Glutamatergic neuron (in vitro differentiated cells): ENCODE results near the gene JARID2. TPM values are rescaled to one million over a fixed set of nuclear protein-coding genes. Genes with fewer than 3 reads are reported as not detected.

Experiments used
- DNase-seq: peaks from one replicate; pipeline ENCODE4 v3.0.0; 2022
- H3K27ac Mint-ChIP-seq: one replicate; pipeline ENCODE4 v1.8.0; 2020; ENCODE audit warnings: mild to moderate bottlenecking, mixed read lengths, inconsistent platforms; ENCODE audit not compliant: unreplicated experiment
- H3K27me3 Mint-ChIP-seq: one replicate; pipeline ENCODE4 v1.8.0; 2020; ENCODE audit warnings: mild to moderate bottlenecking, moderate library complexity, mixed read lengths, inconsistent platforms; ENCODE audit not compliant: unreplicated experiment
- H3K36me3 Mint-ChIP-seq: one replicate; pipeline ENCODE4 v1.8.0; 2020; ENCODE audit warnings: mild to moderate bottlenecking, mixed read lengths, inconsistent platforms; ENCODE audit not compliant: unreplicated experiment
- H3K4me1 Mint-ChIP-seq: one replicate; pipeline ENCODE4 v1.8.0; 2020; ENCODE audit warnings: mild to moderate bottlenecking, low read depth, mixed read lengths, inconsistent platforms; ENCODE audit not compliant: unreplicated experiment
- H3K4me3 Mint-ChIP-seq: one replicate; pipeline ENCODE4 v1.8.0; 2020; ENCODE audit warnings: mild to moderate bottlenecking, mixed read lengths, inconsistent platforms; ENCODE audit not compliant: unreplicated experiment
- H3K9me3 Mint-ChIP-seq: one replicate; pipeline ENCODE4 v1.8.0; 2020; ENCODE audit warnings: mild to moderate bottlenecking, moderate library complexity, mixed read lengths, inconsistent platforms; ENCODE audit not compliant: unreplicated experiment
- total RNA-seq: library from RNA; stranded (reverse); fragmentation: NEBNext Ultra II Directional; extraction: Animal tissue kit (Norgen Biotek cat#: 25700); gene quantifications from one replicate; pipeline ENCODE4 v1.2.1, GENCODE V29; 2021; ENCODE audit not compliant: unreplicated experiment
- TF ChIP-seq, protein P1 (sequence below): fragments of 200-600 bp; sonication (generic); IDR thresholded peaks from one replicate; pipeline ENCODE4 v1.5.0; 2021; ENCODE audit not compliant: partially characterized antibody, unreplicated experiment

Gene JARID2
- total RNA-seq, 1 donor from 2014 or later: 83.8 TPM

DNA sequence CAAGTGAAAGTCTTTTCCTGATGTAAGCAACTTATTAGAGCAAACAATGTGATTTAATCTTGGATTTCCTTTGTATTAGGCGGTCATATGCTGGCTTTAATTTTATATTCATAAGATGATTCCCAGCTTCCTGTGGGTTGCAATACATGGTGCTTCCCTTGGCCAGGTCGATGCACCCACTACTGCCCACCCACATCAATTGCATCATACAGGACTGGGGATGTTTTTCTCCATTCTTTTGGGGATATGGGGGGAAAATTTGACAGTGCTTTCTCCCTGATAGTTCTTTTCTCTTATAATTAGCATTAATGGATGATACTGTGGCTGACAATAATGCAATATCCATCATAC lies 187.6 kb downstream of the JARID2 start:
- TF ChIP-seq, protein P1, sequence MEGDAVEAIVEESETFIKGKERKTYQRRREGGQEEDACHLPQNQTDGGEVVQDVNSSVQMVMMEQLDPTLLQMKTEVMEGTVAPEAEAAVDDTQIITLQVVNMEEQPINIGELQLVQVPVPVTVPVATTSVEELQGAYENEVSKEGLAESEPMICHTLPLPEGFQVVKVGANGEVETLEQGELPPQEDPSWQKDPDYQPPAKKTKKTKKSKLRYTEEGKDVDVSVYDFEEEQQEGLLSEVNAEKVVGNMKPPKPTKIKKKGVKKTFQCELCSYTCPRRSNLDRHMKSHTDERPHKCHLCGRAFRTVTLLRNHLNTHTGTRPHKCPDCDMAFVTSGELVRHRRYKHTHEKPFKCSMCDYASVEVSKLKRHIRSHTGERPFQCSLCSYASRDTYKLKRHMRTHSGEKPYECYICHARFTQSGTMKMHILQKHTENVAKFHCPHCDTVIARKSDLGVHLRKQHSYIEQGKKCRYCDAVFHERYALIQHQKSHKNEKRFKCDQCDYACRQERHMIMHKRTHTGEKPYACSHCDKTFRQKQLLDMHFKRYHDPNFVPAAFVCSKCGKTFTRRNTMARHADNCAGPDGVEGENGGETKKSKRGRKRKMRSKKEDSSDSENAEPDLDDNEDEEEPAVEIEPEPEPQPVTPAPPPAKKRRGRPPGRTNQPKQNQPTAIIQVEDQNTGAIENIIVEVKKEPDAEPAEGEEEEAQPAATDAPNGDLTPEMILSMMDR: no peak
- no peaks in the 10 kb centered on the region for H3K36me3 Mint-ChIP-seq
- H3K27ac Mint-ChIP-seq: peak overlapping the region; percentile 56
- peak overlapping the region; percentile 32 for H3K4me3 Mint-ChIP-seq
- DNase-seq: no peak
- H3K9me3 Mint-ChIP-seq: peaks cover 9% of the 10 kb centered on the region
- H3K4me1 Mint-ChIP-seq: peaks cover 71% of the 10 kb centered on the region
- peaks cover 4% of the 10 kb centered on the region for H3K27me3 Mint-ChIP-seq

DNA sequence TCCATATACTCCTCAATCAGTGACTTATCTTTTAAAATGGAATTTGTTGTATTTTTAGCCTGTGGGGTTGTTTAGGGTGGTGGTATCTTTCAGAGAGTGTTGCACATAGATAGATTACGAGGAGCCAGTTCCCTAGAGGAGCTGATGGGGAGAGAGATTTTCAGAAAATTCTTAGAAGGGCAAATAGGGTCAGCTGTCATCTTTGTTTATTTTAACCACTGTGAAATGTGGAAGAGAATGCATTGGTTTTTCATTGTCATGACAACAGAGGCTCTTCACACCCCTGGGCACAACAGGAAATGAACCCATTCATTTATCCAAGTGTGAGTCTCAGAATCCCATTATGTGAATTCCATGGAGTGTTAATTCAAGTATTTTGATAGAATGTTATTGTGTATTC lies 188.4 kb downstream of the JARID2 start:
- peaks cover 79% of the 10 kb centered on the region for H3K4me1 Mint-ChIP-seq
- peaks cover 4% of the 10 kb centered on the region for H3K27me3 Mint-ChIP-seq
- no peak overlapping the region for H3K4me3 Mint-ChIP-seq
- H3K27ac Mint-ChIP-seq: peak overlapping the region; percentile 69
- TF ChIP-seq, protein P1: no peak
- H3K36me3 Mint-ChIP-seq: no peaks in the 10 kb centered on the region
- peaks cover 7% of the 10 kb centered on the region for H3K9me3 Mint-ChIP-seq
- no peak for DNase-seq

DNA sequence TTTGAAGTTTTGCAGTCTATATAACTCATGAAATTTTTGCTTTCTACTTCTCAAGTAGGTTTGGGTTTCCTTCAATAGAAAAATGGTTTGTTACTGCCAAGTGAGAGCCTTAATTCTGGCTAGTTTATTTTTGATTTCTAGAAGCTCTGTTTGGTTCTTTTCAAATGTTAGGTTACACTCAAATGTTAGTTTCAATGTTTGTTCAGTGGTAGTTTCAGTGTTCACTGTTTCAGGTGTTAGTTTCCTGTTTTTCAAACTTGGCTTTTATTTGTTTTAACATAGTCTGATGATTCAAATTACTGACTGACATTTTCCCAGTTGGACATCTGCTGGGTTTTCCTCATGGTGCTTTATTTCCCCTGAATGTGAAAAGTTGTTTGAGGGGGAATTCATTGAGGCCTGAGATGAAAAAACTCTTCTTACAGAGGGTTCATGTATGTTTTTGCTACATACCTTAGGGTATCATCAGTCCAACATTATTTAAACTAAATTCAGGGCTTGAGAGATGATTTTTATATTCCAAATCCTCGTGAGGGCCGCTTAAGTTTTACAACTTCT lies 189.0 kb downstream of the JARID2 start:
- peak overlapping the region; percentile 26 for H3K27ac Mint-ChIP-seq
- TF ChIP-seq, protein P1: no peak
- H3K4me1 Mint-ChIP-seq: peaks cover 81% of the 10 kb centered on the region
- peaks cover 4% of the 10 kb centered on the region for H3K27me3 Mint-ChIP-seq
- no peaks in the 10 kb centered on the region for H3K36me3 Mint-ChIP-seq
- no peak overlapping the region for H3K4me3 Mint-ChIP-seq
- DNase-seq: no peak
- H3K9me3 Mint-ChIP-seq: peaks cover 7% of the 10 kb centered on the region

DNA sequence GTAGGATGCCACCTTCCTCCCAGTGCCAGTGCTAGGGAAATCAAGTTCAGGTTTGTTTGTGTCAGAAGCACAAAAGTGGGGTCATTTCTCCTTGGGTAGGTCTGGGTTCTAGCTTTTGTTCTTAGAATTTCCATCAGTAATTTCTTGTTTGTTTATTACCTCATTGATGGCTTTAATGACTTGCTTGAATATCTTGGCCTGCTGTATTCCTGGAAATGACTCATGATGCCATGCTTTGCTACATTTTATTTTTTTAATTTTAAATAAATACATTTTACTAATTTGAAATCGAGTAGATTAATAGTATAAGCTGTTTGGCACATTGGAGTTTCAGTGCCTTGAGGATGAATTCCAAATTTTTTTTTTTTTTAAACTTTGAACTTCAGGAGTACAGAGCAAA lies 189.6 kb downstream of the JARID2 start:
- TF ChIP-seq, protein P1: no peak
- Mint-ChIP-seq H3K9me3 (peaks cover 8% of the 10 kb centered on the region), H3K4me1 (peaks cover 81% of the 10 kb centered on the region), H3K36me3 (no peaks in the 10 kb centered on the region), H3K4me3 (no peak overlapping the region), H3K27ac (no peak overlapping the region), H3K27me3 (peaks cover 5% of the 10 kb centered on the region)
- DNase-seq: no peak

DNA sequence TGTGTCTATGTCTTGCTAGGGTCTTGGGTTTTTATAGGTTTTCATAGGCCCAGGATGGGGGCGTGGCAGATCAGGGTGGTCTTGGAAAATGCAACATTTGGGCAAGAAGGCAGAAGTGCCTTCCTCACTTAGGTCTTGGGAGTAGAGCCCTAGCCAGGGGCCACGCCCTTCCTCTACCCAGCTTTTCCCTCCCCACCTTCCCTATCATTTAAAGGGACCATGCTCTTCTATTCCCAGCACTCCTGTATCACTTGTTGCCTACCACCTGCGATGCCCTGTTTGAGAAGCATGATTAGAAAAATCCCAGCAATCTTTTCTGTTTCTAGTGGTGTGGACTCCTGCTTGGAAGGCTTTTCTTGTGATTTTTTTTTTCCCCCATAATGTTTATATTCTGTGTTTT lies 190.6 kb downstream of the JARID2 start:
- Mint-ChIP-seq H3K4me1 (peaks cover 81% of the 10 kb centered on the region), H3K9me3 (peaks cover 9% of the 10 kb centered on the region), H3K27ac (peak overlapping the region; percentile 90), H3K27me3 (peaks cover 6% of the 10 kb centered on the region), H3K4me3 (peak overlapping the region; percentile 71), H3K36me3 (no peaks in the 10 kb centered on the region)
- TF ChIP-seq, protein P1: no peak
- DNase-seq: no peak
